HG03064 (cell line): Measurements from ENCODE around the gene PAX5.

Source experiments
- ATAC-seq: cut with Tn5 transposase; IDR thresholded peaks from one replicate; pipeline ENCODE4 v1.9.1; 2021; ENCODE audit warnings: low read depth; ENCODE audit not compliant: unreplicated experiment

The PAX5 gene

DNA sequence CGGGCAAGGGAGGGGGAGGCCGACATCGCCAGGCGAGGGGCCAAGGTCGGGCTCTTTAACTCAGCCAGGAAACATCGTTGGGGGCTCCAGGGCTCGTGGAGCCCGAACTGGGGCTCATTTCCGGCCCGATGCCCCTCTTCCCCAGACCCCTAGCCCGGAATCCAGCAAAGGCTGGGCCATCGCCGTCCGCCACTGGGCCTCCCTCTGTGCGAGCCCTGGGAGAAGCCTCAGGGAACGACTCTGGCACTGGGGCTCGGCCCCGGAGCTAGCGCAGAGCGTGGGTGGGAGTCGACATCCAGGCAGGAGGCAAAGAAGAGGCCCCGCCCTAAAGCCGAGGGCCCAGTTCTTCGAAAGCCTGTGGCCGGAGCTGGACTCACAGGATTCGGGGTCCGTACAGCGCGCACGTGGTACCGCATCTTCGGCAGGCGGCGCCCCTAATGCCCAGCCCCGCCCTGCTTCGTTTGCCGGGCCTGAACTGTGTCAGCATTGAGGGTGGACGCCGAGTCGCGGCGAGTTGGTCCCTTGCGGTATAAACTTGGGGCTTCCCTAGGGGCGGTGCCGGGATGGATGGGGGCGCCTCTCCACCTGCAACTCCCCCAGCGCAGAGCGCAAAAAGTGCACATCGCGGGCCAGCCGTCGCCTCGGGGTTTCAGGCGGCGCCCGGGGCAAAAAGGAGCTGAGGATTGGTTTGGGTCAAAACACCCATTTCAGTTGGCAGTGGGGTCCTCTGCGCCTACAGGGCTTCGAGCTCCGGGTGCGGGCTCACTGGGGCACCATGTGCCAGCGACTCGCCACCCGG, 3.6 kb upstream of the PAX5 start:
- ATAC-seq: no peak

DNA sequence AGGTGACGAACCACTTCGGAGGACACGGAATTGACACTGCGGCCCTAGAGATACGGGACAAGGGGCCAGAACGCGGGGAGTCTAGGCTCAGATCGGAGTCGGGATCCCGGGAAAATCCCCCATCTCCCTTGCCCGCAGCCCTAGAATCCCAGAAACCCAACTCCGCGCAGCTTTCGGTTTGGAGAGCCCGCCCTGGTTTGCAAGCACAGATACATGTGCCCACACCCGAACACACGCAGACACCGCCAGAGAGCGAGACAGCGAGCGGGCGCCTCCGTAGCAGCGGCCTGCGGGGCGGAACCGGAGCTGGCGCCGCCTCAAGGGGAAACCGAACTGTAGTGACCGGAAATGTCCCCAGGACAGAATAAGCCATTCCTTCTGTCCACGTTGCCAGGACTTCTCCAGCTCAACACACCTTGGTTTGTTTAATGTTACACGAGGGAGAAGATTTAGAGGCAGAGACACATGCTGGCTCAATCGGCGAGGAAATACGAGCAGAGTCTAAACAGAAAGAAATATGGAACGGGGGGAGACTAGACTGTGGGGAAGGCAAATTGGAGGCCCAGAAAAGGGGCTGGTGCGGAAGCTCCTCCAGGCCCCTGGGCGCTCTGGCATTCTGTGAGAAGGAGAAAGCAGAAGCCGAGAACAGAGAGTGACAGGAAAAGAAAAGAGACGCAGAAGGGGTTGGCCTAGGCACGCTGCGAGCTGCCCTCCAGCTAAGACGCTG, 2.9 kb upstream of the PAX5 start:
- ATAC-seq: no peak

DNA sequence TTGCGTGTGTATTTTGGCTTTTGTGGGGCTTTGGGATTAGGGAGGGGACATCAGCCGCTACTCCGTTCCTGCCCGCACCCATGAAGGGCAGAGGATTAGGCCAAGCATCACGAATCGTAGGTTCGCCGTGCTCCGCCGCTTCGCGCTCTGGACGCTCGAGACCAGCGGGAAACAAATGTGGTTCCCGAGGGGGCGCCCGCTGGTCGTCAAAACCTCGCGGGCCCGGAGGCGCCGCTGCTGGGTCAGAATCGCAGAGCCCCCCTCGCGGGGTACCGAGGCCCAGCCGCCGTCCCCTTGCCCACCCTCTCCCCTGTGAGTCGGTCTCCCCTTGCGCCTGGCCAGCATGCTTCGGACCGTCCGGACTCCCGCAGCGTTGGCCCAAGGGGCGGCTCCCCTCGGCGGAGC, 2.3 kb upstream of the PAX5 start:
- no peak for ATAC-seq

DNA sequence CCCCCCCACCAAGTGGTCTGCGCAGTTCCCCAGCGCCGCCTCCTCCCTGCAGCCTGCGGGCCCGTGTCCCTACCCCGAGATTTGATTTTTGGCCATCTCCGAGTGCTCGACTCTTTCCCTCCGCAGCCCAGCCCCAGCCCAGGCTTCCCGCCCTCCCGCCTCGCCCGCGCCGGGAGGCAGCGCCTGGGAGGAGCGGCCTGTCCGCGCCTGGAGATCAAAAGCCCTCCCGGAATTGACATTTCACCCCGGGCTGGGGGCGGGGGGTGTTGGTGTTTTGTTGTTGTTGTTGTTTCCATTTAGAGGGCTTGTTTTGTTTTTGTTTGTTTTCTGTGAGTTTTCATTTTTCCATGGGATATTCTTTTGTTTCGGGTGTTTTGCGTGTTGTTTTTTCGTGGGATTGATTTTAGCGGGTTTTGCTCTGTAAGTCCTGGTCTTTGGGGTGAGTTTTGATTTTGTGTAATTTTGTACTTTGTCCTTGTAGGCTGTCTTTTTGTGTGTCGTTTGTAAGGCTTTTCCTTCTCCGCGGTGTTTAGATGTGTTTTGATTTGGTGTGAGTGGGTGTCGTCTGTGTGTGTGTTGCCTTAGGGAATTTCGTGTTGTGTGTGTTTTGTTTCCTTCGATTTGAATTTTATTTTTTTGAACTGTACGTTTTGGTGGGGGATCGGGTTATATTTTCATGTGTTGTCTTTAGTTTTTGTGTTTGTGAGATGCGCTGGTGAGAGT, 1.7 kb upstream of the PAX5 start:
- ATAC-seq: no peak

DNA sequence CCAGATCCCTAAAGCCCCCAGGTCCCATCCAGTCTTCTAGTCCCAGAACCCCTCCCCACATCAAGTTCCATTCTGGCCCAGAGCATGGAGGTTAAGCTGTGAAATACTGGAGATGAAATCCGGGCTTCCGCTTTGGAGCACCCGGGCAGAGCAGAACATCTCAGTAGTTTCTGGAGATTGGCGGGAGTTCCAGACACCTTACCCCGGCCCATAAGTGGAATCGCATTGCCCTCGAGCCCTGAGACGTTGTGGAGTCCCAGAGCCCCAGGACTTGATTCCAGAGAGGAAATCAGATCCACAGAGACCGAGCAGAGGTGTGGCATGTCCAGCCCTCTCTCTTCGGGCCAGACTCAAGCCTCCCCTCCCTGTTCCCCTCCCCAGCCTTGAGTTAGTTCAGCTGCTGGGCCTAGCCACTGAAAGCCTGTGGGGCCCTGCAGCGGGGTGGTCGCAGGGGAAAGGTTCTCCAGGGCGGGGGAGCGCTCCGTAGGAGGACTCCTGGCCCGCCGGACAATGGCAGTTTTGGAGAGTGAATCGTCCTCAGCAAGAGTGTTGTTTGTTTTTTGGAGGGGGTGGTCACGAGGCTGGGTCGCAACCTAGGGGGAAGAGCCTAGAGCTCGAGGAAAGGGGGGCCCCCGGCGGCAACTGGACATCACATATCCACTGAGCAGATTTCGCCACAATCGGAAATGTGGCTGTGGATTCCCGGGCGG, 1.0 kb upstream of the PAX5 start:
- no peak for ATAC-seq

DNA sequence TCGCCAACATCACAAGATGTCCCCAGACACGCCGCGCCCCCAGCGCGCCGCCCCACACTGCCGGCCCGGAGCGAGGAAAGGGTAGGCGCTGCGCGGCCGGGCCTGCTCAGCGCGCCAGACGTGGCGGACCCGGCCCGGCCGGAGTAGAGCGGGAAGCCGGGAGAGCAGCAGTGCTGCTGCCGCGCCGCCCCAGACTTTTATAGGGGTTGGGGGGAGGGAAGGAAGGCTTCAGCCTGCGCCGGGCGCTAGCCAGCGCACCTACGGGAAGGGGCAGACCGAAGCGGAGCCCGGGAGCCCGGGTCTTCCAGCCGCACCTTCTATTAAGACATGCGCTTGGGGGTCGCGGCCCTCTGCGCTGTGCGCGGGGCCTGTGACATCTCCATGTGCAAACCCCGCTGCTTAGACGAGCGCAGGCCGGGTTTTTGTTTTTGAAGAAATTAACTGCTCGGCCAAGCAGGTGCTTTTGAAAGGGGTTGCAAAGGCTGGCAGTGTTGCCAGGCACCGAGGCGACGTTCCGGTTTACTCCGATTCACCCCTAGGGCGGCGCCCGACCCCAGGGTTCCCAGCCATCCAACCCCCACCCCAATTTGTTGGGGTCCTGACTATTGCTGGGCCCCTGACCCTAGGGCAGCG, 353 bp upstream of the PAX5 start:
- peak; percentile 25 for ATAC-seq

DNA sequence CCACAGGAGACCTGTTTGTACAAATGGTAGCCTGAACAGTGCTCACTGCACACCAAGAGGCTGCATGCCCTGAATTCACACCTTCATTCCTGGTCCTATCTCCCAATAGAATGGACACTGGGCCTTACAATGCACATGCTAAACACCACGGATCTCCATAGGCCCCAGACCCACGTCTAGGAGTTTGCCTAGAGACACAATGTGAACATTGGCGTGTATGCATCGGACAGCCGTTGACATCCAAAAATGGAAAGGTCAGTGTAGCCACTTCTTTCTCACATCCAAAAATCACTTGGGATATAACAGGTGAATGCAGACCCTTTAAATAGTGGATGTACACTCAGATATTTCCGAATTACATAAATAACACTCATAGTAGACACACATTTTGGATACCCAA, 927 bp downstream of the PAX5 start:
- no peak for ATAC-seq

DNA sequence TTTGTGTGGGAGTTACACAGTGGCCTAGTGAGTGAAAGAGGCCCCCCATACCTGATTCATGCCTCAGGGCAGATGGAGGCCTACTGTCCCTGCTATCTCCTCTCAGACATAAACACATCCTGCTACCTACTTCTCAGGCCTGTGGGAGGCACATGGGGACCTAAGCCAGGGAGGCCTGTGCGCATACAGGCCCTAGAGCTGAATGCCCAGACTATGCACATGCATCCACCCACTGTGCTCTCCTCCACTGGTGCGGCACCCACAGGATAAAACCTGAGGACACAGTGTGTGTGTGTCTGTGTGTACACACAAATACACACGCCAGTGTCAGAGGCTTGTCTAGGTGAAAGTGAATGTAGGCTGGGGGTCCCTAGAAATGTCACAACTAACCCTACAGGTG, 1.4 kb downstream of the PAX5 start:
- no peak for ATAC-seq

DNA sequence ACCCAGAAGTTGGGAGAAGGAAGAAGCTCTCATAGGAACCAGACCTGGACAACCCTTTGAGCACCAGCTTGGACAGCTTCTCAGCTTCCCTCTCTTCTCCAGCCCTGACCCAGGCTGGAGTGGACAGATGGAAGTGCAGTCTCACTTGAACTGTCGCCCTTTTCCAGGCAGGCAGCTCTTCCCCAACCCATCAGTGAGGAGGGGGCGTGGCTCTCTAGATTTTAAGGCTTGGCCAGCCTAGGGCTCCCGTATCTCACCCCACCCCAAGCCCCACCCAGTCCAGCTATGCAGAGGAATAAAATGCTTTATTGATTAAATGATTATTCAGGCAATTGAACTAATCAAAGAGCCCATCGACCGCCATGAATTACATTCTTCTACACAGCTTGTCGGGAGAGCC, 2.2 kb downstream of the PAX5 start:
- ATAC-seq: no peak

DNA sequence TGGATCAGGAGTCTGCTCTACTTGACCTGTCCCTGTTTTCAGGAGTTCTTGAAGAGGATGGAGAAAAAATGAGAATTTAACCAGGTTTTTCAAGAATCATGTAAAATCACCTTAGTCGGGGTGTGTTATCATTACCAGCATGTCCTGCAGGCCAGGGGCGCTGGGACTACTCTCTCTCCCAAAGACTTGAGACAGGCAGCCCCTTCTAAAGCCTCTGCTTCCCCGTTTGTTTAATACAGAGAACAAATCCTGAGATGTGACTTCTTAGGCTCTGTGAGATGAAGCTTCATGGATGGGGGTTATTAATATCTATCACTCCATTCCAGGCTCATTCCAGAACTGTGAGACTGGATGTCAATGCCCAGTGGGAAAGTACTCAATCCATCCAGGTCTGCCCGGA, 3.0 kb downstream of the PAX5 start:
- no peak for ATAC-seq

DNA sequence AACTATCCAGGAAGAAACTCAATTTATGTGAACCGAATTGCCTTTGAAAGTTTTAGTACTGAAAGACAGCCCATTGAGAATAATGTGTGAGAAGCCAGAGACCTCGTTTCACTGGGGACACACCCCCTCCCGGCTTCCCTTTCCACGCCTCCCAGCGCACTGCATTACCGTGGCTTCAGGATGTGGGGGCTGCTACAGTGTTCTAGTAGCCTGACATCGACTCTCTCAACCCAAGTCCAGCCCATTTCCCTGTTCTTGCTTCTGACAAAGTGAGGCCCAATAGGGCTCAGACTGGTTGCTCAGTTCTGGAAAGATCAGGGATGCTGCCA, 3.5 kb downstream of the PAX5 start:
- no peak for ATAC-seq

DNA sequence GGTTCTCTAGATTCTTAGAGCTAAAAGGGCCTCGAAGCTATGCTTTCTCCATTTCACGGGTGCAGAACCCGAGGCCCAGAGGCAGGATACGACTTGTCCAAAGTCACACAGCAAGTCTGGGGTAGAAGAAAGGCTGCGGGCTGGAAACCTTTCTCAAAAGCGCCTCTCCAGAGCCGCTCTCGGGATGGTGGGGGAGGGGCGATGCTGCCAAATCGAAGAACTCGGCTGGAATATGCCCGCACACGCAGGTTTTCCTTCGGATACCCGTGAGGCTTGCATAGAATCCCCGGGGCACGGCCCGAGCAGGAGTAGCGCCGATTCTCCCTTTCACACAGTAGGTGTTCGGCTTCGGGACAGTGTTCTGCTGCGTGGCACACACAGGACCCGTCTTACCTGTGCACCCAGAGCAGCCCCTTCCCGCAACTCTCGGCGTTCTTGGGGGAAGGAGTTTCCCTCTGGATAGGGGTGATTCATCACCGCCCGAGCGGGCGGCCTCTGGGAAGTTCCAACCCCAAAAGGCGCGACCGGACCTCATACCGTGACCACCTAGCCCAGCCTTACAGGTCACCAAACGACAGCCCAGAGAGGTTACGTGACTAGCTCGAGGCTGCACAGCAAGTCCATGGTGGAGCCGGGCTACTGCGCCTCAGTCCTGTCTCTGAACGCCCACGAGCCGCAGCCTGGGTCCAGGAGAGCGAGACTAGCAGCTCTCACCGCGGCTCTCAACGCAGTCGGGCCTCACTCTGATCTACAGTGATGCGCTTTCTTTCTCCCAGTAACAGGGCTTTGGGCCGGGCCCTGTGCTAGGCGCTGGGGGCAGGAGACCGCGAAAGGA, 4.1 kb downstream of the PAX5 start:
- ATAC-seq: no peak

DNA sequence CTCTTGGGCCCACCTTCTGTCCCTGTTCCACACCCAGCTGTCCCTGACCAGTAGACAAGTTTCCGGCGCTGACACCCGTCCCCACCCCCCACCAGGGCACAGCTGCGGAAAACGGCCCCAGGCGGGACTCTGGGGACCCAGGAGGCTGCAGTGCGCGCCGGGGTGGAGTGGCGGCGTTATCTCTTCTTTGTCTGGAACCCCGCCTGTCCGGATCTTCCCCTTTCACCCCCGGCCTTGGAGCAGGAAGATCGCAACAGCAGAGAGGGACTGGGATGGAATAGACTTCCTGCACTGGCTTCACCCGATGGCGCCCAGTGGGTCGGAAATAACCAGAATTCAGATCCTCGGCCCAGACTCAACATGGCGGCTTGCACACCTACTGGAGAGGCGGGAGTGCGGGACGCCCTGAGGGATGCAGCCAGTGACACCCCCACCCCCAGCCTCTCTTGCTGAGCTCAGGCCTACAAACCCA, 4.7 kb downstream of the PAX5 start:
- ATAC-seq: no peak

DNA sequence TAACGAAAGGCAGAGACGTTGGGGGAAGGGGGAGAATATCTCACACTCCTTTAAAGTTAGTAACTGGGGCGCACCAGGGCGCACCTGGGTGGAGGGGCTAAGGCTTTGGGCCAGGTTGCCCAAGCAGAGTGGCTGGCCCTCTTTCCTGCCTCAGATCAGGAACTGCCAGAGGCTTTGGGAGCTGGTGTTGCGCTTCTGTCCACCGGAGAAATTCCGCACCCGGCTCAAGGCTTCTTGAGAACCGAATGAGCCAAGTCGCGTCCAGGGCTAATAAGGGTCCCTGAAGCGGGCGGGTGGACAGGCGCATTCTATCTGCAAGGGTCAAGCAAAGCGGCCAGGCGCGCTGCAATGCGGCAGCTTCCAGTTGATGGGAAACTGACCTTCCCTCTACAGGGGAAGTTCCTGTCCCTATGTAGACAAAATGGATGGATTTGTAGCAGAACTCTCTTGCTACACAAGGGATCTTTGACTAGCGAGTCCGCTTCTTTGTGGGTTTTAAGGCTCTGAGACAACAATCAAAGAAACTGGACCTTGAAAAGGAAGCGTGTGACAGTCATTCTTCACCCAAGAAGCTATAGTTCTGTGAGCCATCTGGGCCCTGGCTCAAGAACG, 5.5 kb downstream of the PAX5 start:
- ATAC-seq: no peak

DNA sequence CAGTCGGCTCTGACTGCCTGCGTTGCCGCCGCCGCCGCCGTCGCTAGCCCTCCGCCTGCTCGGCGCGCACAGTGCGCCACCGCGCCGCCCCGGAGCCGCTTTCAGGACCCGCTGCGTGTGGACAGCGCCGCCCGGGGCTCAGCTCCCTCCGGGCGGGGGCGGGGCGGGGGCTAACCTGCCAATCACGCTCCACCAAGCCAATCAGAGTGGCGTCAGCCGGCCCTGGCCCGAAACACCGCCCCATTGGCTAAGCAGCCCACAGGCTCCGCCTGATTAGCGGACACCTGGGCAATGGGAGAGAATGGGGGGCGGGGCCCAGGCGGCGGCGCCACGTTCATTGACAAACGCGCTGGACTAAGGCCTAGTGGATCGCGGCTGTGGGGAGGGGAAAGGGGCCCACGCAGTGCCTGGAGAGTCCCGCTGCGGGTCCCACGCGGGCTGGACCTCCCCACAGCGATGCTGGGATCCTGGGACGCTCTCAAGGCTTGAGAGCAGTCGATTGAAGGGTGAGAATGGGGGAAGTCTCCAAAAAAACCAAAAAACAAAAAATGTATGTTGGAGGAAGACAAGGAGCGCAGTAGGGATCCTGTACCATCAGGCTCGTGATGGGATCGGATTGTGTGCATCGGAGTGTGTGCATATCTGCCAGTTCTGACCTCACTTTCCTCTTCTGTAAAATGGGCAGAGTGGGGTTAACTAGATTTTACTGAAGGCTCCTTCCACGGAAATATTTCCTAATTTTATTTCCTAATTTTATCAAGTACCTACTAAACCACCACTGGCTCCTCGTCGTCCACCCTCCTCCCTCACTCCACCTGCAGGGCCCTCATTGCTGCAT, 6.3 kb downstream of the PAX5 start:
- ATAC-seq: peak; percentile 54

DNA sequence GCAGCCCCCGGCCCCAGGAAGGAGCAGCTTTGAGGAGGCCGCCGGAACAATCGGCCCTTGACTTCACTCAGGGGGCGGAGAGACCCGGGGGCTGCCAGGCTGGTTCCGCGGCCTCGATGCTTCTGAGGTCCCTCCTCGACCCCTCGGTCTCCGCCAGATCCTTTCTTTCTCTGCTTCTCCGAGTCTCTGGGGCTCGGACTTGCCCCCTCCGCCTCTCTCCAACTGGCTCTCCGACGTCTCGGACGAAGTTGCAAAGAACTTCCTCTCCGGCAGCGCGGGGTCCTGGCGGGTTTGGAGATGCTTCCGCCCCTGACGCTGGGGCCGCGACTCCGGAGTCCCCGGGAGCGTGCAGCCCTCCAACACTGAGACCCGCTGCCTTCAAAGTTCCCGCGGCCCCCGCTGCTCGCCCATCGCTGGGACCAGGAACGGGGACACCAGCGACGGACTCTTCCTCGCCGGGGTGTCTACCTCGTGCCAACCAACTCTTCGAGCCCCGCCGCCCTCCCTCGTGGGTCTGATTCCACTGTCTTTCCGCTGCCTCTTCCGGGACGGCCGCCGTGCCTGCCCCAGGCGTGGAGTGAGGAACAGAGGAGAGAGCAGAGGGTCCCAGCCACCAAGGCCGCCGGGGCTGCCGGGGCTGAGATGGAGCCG, 7.0 kb downstream of the PAX5 start:
- ATAC-seq: no peak

DNA sequence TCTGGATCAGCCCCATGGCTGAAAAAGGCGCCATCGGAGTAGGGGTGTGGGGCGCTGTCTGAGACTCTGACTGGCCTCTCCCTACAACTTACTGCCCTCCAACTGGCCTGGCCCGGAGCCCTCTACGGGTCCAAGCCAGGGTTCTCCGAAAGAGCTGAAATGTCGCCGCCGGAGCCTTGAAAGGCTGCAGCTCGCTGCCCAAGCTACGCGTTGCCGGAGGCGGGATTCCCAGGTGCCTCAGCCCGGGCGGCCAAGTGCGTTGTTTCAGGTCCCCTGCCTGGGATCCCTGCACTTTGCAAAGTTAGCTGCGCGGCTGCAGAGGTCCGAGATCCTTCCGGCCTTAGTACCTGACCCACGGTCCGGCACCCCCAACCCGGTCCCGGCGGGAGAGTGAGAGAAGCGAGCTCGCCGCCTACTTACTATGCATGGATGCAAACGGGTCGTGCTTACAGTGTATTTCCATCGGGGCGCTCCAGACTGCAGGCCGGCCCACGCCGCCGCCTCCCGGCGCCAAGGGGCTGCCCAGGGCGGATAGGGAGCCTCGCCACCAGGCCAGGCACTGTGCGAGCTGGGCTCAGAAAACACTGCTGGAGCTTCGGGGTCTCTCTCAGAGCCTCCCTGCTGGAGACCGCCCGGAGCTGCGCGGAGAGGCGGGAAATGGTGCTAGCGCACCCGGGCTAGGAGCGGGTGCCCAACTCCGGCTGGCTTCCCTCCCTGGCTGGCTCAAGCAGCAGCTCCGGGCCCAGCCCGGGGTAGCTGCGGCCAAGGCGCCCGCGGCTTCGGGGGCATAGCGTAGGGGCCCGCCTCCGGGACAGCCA, 7.7 kb downstream of the PAX5 start:
- no peak for ATAC-seq
